ENCODE measurements around the gene DCLK2.

GRCh38 chr4:150217808-150218207 is 139.6 kb downstream of the DCLK2 start:
- TF ChIP-seq CTCF (IDR thresholded peaks at IDR 0.05; ENCODE audit: low read depth, low read length) (no peak), MAX (IDR thresholded peaks at IDR 0.05; ENCODE audit: low read depth, low read length) (no peak), POLR2A (IDR thresholded peaks at IDR 0.05; ENCODE audit: extremely low read depth, insufficient read length) (no peak)
